Urothelium cell line (cell line): ENCODE results near the gene KRT3.

ENCODE experiments used
- DNase-seq: peaks from one replicate; pipeline ENCODE4 v3.0.0; 2011; ENCODE audit warnings: low spot score, mixed read lengths
- FAIRE-seq: peaks from 2 replicates; lab custom pipeline; 2011; peaks lifted over from hg19 to GRCh38; lab: Jason Lieb, UNC

KRT3 gene

GRCh38 chr12:52795694-52796428, at the start of gene KRT3:
KRT3 (minus strand) TSS chr12:52796117; CDS start chr12:52796042, 75 bp downstream.
- FAIRE-seq (no peak), DNase-seq (no peak)

- DNase-seq (no peak), FAIRE-seq (no peak)
Measured at GRCh38 chr12:52844386-52844785, 48.5 kb upstream of the KRT3 start.

- FAIRE-seq = no peak
- no peak for DNase-seq
Measured at GRCh38 chr12:52839436-52840105, 43.7 kb upstream of the KRT3 start.

DNA sequence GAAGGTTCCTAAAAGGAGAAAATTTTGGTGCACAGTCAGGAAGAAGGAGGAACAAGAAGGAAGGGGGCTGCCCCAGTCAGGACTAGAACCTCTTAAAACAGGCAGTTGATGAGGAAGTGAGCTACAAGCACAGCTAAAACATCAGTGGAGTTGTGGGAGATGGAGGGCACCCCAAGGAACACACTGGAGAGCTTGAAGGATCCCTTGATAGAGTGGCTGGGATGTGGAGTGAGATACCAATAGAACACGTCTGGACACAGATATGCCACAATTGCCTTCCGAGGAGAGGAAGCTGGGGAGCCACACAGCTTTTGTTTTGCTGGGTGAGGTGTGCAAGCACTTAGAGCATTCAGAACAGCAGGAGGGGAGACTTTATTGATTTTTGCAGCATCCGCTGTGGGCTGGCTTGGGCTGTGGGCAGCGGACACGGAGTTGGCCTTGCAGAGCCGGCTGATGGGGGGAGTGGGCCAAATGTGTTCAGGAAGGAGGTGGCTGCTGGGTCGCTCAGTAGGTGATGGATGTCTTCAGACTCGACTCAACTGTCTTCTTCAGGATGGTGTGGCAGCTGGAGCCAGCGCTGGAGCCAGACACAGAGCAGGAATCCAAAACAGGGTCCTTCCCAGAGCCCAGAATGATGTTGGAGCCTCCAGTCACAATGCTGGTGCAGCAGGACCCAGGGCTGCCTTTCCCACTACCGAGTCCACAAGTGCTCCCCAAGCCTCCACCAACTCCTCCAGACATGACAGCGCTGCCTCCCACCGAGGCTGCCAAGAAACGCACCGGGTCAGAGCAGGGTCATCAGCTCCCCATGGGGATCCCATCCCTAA, 42.9 kb upstream of the KRT3 start:
- FAIRE-seq (no peak), DNase-seq (no peak)

GRCh38 chr12:52837781-52838608, 42.1 kb upstream of the KRT3 start:
- FAIRE-seq = no peak
- no peak for DNase-seq

DNA sequence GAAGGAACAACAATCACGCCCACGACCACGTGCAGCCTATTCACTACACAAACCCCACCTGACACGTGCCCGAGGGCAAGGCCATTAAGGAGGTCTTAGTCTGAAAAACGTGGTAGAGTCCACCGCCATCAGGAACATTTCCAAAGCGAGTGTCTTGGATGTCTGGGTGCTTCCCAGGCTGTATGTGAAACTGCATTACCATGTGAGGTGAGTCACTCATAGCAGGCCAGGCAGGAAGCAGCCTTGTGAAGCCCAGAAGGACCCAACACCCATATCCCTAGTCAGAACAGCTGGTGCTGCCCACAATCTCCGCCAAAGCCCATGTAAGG, 41.5 kb upstream of the KRT3 start:
- FAIRE-seq = peak; percentile 66

DNA sequence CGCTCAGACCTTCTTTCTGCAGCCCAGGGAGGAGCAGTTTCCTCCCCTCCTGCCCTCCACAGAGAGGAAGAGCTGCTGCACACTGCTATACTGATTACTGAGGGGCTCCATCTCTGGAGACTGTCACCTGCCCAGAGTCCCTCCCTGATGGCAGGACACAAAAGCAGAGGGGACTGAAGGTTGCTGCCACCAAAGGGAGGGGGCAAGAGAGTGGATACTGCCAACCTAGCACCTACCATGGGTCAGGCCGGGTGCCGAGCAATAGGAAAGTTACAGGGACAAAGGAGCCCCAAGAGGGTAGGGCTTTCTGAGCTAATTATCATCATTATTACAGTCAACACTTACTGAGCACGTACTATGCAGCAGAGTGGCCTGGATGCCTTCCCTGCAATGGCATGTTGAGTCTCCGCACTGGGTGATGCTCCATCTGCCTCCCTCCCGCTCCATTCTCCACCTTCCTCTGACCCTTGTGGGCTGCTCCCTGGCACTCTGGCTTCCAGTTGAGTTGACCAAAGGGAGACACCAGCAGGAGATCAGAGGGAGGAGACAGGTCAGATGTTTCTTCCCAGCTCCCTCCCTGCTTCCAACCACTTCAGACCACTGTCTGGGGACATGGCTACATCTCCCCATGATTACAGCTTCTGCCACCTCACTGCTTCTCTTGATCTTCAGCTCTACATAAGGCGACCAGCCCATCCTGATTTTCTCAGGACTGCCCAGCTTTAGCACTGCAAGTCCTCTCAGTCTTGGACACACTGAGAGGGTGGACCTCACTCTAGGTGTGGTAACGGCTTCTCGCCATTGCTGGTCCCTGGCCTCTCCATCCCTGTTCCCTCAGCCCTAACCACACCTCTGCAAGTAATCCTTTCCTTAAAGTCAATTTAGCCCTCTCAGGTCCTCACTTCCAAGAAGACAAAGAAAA, 40.8 kb upstream of the KRT3 start:
- no peak for FAIRE-seq
- no peak for DNase-seq

More for the DNA sequence above, 41.5 kb upstream of the KRT3 start:
- DNase-seq = peak; percentile 79

DNA sequence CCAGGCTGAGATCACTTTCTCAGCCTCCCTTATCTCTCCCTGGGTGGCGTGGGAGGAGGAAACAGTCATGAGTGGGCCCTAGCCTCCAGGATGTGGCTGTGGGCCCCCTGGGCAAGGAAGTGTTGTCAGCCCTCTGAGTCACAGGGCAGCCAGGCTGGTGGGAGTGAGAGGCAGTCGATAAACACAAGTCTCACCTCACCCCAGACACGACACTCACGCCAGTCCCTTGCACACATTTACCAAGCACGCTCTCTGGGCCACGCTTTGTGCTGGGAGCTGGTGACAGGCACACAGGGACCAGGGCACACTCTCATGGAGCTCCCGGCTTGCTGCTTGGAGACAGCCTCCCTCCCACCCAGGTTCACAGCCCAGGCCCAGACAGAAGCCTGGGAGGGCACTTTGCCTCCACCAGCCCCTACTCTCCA, 40.1 kb upstream of the KRT3 start:
- FAIRE-seq = no peak

DNA sequence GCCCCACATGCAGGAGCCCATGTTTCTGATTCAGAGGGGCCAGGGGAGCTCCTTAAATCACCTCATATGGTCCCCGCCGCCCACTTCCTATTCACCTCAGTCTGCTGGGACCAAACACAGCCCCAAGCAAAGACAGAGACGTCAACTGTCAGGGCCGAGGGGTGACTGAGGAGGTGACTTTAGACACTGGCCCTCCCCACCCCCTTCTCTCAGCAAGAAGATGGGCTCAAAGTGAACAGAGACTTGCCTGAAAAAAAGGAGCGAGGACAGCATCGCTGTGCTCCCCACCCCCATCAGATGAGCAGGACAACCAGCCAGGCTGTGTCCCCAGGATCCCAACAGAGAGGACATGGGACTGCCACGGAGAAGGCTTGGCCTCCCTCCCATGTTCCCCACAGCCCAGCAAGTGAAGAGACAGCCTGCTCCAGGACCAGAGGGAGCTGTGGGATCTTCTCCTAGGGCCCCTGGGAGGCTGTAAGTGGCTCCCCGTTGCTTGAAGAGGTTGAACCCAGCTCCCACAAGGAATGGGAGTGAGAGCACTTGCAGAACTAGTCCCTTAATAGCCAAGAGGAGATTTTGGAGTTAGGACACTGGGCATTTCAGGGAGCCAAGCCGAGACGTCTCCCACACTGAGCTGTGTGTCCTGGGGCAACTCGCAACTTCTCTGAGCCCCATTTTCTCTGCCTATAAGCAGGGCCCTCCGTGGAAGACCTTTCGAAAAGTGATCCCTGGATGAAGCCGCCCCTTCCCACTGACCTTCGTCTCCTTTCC, 39.5 kb upstream of the KRT3 start:
- no peak for DNase-seq
- FAIRE-seq = no peak

More for the DNA sequence above, 40.1 kb upstream of the KRT3 start:
- DNase-seq = peak; percentile 63

DNA sequence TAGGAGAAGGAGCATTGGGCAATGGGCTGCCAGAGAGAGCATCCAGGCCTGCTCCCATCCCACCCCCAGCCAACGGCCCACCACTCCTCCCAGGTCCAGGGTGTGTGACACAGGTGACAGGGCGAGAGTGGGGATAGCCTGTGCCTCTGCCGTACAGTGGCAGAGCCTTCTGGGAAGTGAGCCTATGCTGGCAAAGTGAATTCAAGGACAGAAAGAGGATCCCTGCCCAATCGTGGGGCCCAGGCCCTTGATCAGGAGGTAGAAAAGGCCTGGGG, 38.7 kb upstream of the KRT3 start:
- no peak for DNase-seq
- no peak for FAIRE-seq

DNA sequence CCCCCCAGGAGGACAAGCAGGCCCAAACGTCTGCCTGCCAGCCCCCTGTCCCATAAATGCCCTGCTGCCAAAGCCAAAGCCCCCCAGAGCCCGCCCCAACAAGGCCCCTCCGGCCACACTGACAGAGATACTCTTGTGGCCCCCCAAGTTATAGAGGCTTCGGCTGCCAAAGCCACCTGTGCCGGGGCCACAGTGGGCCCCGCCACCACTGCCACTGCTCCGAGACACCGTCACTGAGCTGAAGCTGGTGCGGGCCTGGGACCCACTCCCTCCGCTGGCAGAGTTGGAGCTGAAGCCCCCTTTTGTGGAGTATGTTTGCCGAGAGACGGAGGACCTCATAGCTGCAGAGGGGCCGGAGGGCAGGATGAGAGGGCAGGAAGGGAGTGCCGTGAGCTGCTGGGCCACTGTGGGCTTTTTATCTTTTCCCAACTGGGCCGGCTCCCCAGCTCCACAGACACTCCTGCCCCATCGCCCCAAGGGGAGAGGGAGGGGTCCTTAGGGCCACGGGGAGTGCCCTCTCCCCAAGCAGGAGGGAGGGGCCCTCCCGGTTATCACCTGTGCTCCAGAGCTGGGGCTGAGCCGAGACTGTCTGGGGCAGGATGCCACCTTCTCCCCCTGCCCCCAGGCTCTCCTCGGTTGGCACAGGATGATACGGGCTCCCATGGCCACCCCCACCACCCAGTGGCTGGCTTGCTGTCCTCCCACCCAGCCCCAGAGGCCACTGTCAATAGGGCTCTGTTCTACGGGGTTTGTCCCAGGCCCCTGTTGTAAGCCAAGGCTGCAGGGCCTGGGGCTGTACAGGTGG, 38.2 kb upstream of the KRT3 start, which contains the start of gene KRT79:
Gene KRT79, minus strand, starts transcription at position 390 of the 805 bp plus-strand sequence. Its CDS starts 51 bp downstream, at position 339.
- DNase-seq (no peak), FAIRE-seq (no peak)

GRCh38 chr12:52832985-52833905, 37.3 kb upstream of the KRT3 start:
- FAIRE-seq (no peak), DNase-seq (no peak)

DNA sequence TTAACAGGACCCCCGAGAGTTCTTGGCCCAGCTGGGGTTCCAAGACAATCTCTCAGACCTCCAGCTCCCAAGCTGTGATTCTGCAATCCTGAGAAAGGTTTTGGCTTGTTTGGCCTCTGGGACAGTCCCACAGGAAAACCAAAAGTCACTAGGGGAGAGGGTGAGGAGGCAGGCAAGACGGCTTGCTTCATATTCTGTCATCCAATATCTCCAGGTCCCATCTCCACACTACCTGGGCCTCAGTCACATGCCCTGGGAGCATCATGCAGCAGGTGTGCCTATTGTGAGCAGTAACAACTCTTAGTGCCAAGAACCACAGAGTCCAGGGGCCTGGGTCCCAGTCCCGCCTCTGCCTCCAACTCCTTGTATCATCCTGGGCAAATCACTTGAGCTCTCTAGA, 36.5 kb upstream of the KRT3 start:
- DNase-seq = no peak
- no peak for FAIRE-seq

DNA sequence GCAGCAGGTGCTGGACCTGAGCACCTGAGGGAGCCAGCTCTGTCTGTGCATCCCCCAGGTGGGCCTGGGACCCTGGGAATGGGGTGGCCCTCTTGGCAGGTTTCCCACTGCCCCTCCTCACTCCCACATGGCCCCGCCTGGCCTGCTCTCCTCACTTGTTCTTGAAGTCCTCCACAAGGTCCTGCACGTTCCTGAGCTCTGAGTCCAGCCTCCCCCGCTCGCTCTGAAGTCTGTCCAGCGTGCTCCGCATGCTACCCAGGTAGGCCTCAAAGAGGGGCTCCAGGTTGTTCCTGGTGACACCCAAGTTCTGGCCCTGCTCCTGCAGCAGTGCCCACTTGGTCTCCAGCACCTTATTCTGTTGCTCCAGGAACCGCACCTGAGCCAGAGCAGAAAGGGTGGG, 35.3 kb upstream of the KRT3 start:
- DNase-seq = no peak
- FAIRE-seq = no peak

DNA sequence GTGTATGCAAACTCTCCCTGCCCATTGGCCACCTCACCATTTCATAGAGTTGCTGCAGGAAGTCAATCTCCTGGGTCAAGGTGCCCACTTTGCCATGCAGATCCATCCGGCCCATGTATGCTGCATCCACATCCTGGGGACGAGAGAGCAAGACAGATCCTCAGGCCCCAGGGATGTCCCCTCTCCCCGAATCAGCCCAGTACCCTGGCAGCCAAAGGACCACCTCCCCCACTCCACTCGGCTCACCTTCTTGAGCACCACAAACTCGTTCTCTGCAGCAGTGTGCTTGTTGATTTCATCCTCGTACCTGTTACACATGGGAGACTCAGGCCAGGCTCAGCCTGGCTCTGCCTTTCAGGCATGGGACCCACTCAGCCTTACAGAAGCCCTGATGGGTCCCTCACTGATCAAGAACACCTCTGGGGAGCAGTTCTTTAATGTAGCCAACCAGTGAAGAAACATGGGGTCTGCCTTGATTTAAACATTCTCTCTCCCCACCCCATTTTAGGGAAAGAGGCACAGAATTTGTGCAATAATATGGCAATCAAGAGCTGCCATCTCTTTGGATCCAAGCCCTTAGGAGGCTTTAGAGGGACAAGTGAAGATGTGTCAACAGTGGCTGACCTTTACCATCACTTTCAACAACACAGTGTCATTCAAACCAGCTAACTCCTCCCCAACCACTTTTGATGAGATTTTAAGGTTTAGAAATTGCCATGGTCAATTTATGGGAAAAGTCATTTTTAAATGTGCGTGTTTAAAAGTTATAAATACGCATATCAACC, 34.3 kb upstream of the KRT3 start:
- FAIRE-seq (no peak), DNase-seq (no peak)

GRCh38 chr12:52828591-52829021, 32.7 kb upstream of the KRT3 start:
- FAIRE-seq (no peak), DNase-seq (no peak)
